WTC11 (cell line): ENCODE data around the gene ZDHHC1. TPM values are rescaled to one million over a fixed set of nuclear protein-coding genes. Genes with fewer than 3 reads are reported as not detected.

Experiments used
- ATAC-seq: fragments of 200-7000 bp; cut with Tn5 transposase; 2 replicates; pipeline ENCODE4 v1.10.0; 2021; ENCODE audit warnings: mild to moderate bottlenecking, moderate library complexity
- CTCF ChIA-PET: fragments of 300-600 bp; sonication (Branson Sonifier 250); formaldehyde crosslinking; loops from one replicate; lab custom pipeline; 2021; ENCODE audit warnings: antibody characterized with exemption; lab: Charles Lee
- POLR2A ChIA-PET: fragments of 350-600 bp; sonication (Branson Sonifier 250); formaldehyde crosslinking; loops from one replicate; lab custom pipeline; 2021; ENCODE audit warnings: antibody characterized with exemption; lab: Charles Lee
- DNase-seq: peaks from one replicate; pipeline ENCODE4 v3.0.0; 2021; ENCODE audit warnings: low spot score
- H3K27ac Mint-ChIP-seq: 2 replicates; pipeline ENCODE4 v1.8.0; 2021; ENCODE audit warnings: mixed read lengths
- H3K27me3 Mint-ChIP-seq: 2 replicates; pipeline ENCODE4 v1.8.0; 2021; ENCODE audit warnings: low read depth, mild to moderate bottlenecking, moderate library complexity, mixed read lengths
- H3K36me3 Mint-ChIP-seq: 2 replicates; pipeline ENCODE4 v1.8.0; 2021; ENCODE audit warnings: mixed read lengths
- H3K4me1 Mint-ChIP-seq: 2 replicates; pipeline ENCODE4 v1.8.0; 2022; ENCODE audit warnings: mixed read lengths
- H3K4me3 Mint-ChIP-seq: 2 replicates; pipeline ENCODE4 v1.8.0; 2021; ENCODE audit warnings: mild to moderate bottlenecking, moderate library complexity, mixed read lengths
- H3K9me3 Mint-ChIP-seq: 2 replicates; pipeline ENCODE4 v1.8.0; 2021; ENCODE audit warnings: mixed read lengths
- AR ChIP-seq: fragments of 250-450 bp; sonication (Bioruptor Pico); IDR thresholded peaks from 2 replicates; pipeline ENCODE4 v1.9.0; 2021; ENCODE audit warnings: mild to moderate bottlenecking
- ATF2 ChIP-seq: sonication (generic); formaldehyde crosslinking; IDR thresholded peaks from 2 replicates; pipeline ENCODE4 v1.8.1; 2022; ENCODE audit warnings: low read depth, missing genetic modification reagents, borderline replicate concordance
- CDX4 ChIP-seq: fragments of 250-450 bp; sonication (Bioruptor Pico); IDR thresholded peaks from 2 replicates; pipeline ENCODE4 v1.9.0; 2021; ENCODE audit warnings: moderate library complexity, mild to moderate bottlenecking, inconsistent platforms, borderline replicate concordance
- CTCF ChIP-seq: fragments of 200-600 bp; IDR thresholded peaks from 2 replicates; pipeline ENCODE4 v1.8.0; 2022; ENCODE audit warnings: antibody characterized with exemption
- ESRRA ChIP-seq: sonication (generic); formaldehyde crosslinking; IDR thresholded peaks from 2 replicates; pipeline ENCODE4 v1.8.1; 2022; ENCODE audit warnings: mild to moderate bottlenecking, missing genetic modification reagents, borderline replicate concordance
- GRHL2 ChIP-seq: fragments of 250-450 bp; sonication (Bioruptor Pico); IDR thresholded peaks from 2 replicates; pipeline ENCODE4 v1.8.0; 2022; ENCODE audit warnings: mild to moderate bottlenecking, moderate library complexity; ENCODE audit not compliant: insufficient replicate concordance, severe bottlenecking
- JAZF1 ChIP-seq: fragments of 250-450 bp; sonication (Bioruptor Pico); IDR thresholded peaks from 2 replicates; pipeline ENCODE4 v1.9.0; 2021; ENCODE audit warnings: moderate library complexity, mild to moderate bottlenecking, inconsistent platforms
- MLX ChIP-seq: sonication (generic); formaldehyde crosslinking; IDR thresholded peaks from 2 replicates; pipeline ENCODE4 v1.8.1; 2023; ENCODE audit warnings: mild to moderate bottlenecking, missing genetic modification reagents, moderate library complexity
- MXD4 ChIP-seq: fragments of 250-450 bp; sonication (Bioruptor Pico); IDR thresholded peaks from 2 replicates; pipeline ENCODE4 v1.8.0; 2021; ENCODE audit warnings: mild to moderate bottlenecking, moderate library complexity, borderline replicate concordance
- MYBL2 ChIP-seq: sonication (generic); formaldehyde crosslinking; IDR thresholded peaks from 2 replicates; pipeline ENCODE4 v1.8.1; 2023; ENCODE audit warnings: mild to moderate bottlenecking, moderate library complexity, missing genetic modification reagents
- SMAD3 ChIP-seq: sonication (generic); formaldehyde crosslinking; IDR thresholded peaks from 2 replicates; pipeline ENCODE4 v1.8.0; 2022; ENCODE audit warnings: missing genetic modification reagents, mild to moderate bottlenecking, borderline replicate concordance
- TEAD4 ChIP-seq: sonication (generic); formaldehyde crosslinking; IDR thresholded peaks from 2 replicates; pipeline ENCODE4 v1.8.0; 2022; ENCODE audit warnings: mild to moderate bottlenecking, missing genetic modification reagents
- ZBTB21 ChIP-seq: sonication (generic); formaldehyde crosslinking; IDR thresholded peaks from 2 replicates; pipeline ENCODE4 v1.8.1; 2023; ENCODE audit warnings: mild to moderate bottlenecking, missing genetic modification reagents, borderline replicate concordance
- ZBTB43 ChIP-seq: sonication (generic); formaldehyde crosslinking; IDR thresholded peaks from 2 replicates; pipeline ENCODE4 v1.8.1; 2023; ENCODE audit warnings: mild to moderate bottlenecking, missing genetic modification reagents
- ZNF121 ChIP-seq: sonication (generic); formaldehyde crosslinking; IDR thresholded peaks from 2 replicates; pipeline ENCODE4 v1.8.0; 2023; ENCODE audit warnings: missing genetic modification reagents
- ZNF138 ChIP-seq: sonication (generic); formaldehyde crosslinking; conservative IDR thresholded peaks from 2 replicates; pipeline ENCODE4 v1.8.1; 2022; ENCODE audit warnings: mild to moderate bottlenecking, moderate library complexity, missing genetic modification reagents
- ZNF232 ChIP-seq: sonication (generic); formaldehyde crosslinking; IDR thresholded peaks from 2 replicates; pipeline ENCODE4 v1.8.0; 2022; ENCODE audit warnings: mild to moderate bottlenecking, missing genetic modification reagents
- ZNF317 ChIP-seq: sonication (generic); formaldehyde crosslinking; IDR thresholded peaks from 2 replicates; pipeline ENCODE4 v1.8.1; 2023; ENCODE audit warnings: low read depth, mild to moderate bottlenecking, moderate library complexity, missing genetic modification reagents, borderline replicate concordance
- ZNF416 ChIP-seq: fragments of 250-450 bp; sonication (Bioruptor Pico); IDR thresholded peaks from 2 replicates; pipeline ENCODE4 v1.9.0; 2021; ENCODE audit warnings: mild to moderate bottlenecking, inconsistent platforms
- total RNA-seq: library from RNA; stranded (reverse); gene quantifications from 3 replicates; pipeline ENCODE4 v1.2.3, GENCODE V29; 2021

The ZDHHC1 gene
- total RNA-seq, 1 experiment from 2014 or later: 4.2 TPM

GRCh38 chr16:67435758-67436164 lies 19.5 kb upstream of the ZDHHC1 start:
- ChIA-PET CTCF (interaction anchor here (0.6 to 2.8 kb wide), 10 partner anchors 9 to 151 kb away, joined by 3 to 29 read pairs (median 4); no protein-coding TSS in a partner anchor), POLR2A (interaction anchor here (0.5 kb wide), 1 partner anchor 9 kb away, joined by 4 read pairs; no protein-coding TSS in a partner anchor)
- H3K27ac Mint-ChIP-seq: no peak overlapping the region
- H3K4me1 Mint-ChIP-seq: peaks cover 25% of the 10 kb centered on the region
- H3K9me3 Mint-ChIP-seq: no peaks in the 10 kb centered on the region
- H3K4me3 Mint-ChIP-seq: no peak overlapping the region
- H3K27me3 Mint-ChIP-seq: no peaks in the 10 kb centered on the region
- ATAC-seq: no peak
- TF ChIP-seq TEAD4 (CRISPR knock-in tag): no peak
- TF ChIP-seq ZNF232 (CRISPR knock-in tag): no peak
- no peak for TF ChIP-seq JAZF1 (CRISPR knock-in tag)
- TF ChIP-seq MXD4 (CRISPR knock-in tag): no peak
- TF ChIP-seq ZBTB21 (CRISPR knock-in tag): no peak
- no peak for TF ChIP-seq ZNF121 (CRISPR knock-in tag)
- no peak for TF ChIP-seq ESRRA
- no peak for TF ChIP-seq CDX4 (CRISPR knock-in tag)
- TF ChIP-seq MYBL2 (CRISPR knock-in tag): no peak
- TF ChIP-seq ZNF317: no peak
- H3K36me3 Mint-ChIP-seq: peaks cover 3% of the 10 kb centered on the region; the same call in 1 of the 2 replicates
- no peak for DNase-seq

- DNase-seq (no peak), ATAC-seq (no peak)
- H3K4me1 Mint-ChIP-seq: peaks cover 44% of the 10 kb centered on the region
- 0 out of 2 replicates have a peak, but pooled peaks have one; percentile 30 for TF ChIP-seq SMAD3
- no peak for TF ChIP-seq ATF2 (CRISPR knock-in tag)
- peaks cover 12% of the 10 kb centered on the region for H3K27me3 Mint-ChIP-seq
- CTCF ChIA-PET: interaction anchor here (0.6 to 4.7 kb wide), 8 partner anchors 11 to 148 kb away, joined by 3 to 57 read pairs (median 6); partner anchors contain the start of genes ATP6V0D1, KCTD19 and LRRC36
- H3K27ac Mint-ChIP-seq: no peak overlapping the region; the same call in 1 of the 2 replicates
- no peaks in the 10 kb centered on the region for H3K36me3 Mint-ChIP-seq
- peak overlapping the region; percentile 75; the same call in 1 of the 2 replicates for H3K4me3 Mint-ChIP-seq
- POLR2A ChIA-PET: interaction anchor here (1.0 kb wide), 1 partner anchor 186 kb away, joined by 3 read pairs; the partner anchor contains the start of gene FHOD1
- H3K9me3 Mint-ChIP-seq: no peaks in the 10 kb centered on the region
Measured at GRCh38 chr16:67433131-67433719, 16.9 kb upstream of the ZDHHC1 start.

- ATAC-seq (no peak), DNase-seq (no peak)
- Mint-ChIP-seq H3K4me3 (peak overlapping the region; percentile 75), H3K27me3 (peaks cover 12% of the 10 kb centered on the region), H3K27ac (peak overlapping the region; percentile 91), H3K4me1 (peaks cover 49% of the 10 kb centered on the region), H3K36me3 (no peaks in the 10 kb centered on the region), H3K9me3 (no peaks in the 10 kb centered on the region)
- POLR2A ChIA-PET: interaction anchor here (0.7 kb wide), 2 partner anchors 39 to 557 kb away, joined by 4 read pairs; partner anchors contain the start of gene TPPP3
- CTCF ChIA-PET: interaction anchor here (0.6 to 4.7 kb wide), 20 partner anchors 11 to 1615 kb away, joined by 3 to 57 read pairs (median 7); partner anchors contain the start of genes ATP6V0D1, EXOC3L1, FHOD1 and KCTD19
- no peak for TF ChIP-seq SMAD3
- TF ChIP-seq ZNF317: no peak
- TF ChIP-seq ZBTB21 (CRISPR knock-in tag): no peak
- no peak for TF ChIP-seq ZNF416 (CRISPR knock-in tag)
- no peak for TF ChIP-seq AR (CRISPR knock-in tag)
- no peak for TF ChIP-seq ZBTB43 (CRISPR knock-in tag)
- TF ChIP-seq MLX: no peak
- no peak for TF ChIP-seq CTCF
- TF ChIP-seq ESRRA: no peak
- TF ChIP-seq GRHL2: no peak
- TF ChIP-seq ZNF138 (CRISPR knock-in tag): no peak
Measured at GRCh38 chr16:67432506-67432890, 16.2 kb upstream of the ZDHHC1 start.
